Stimulated activated CD8-positive, alpha-beta memory T cell treated with anti-CD3 and anti-CD28 coated beads, Interleukin-7, amount 100 ng/mL, for 4 hours (primary cell): ENCODE measurements around the gene FMN2.

Source experiments
- DNase-seq, 2 donors: peaks; one replicate each; pipeline ENCODE4 v3.0.0-alpha.2; 2020; ENCODE audit warnings: low read depth in 2 of 2

The FMN2 gene

DNA sequence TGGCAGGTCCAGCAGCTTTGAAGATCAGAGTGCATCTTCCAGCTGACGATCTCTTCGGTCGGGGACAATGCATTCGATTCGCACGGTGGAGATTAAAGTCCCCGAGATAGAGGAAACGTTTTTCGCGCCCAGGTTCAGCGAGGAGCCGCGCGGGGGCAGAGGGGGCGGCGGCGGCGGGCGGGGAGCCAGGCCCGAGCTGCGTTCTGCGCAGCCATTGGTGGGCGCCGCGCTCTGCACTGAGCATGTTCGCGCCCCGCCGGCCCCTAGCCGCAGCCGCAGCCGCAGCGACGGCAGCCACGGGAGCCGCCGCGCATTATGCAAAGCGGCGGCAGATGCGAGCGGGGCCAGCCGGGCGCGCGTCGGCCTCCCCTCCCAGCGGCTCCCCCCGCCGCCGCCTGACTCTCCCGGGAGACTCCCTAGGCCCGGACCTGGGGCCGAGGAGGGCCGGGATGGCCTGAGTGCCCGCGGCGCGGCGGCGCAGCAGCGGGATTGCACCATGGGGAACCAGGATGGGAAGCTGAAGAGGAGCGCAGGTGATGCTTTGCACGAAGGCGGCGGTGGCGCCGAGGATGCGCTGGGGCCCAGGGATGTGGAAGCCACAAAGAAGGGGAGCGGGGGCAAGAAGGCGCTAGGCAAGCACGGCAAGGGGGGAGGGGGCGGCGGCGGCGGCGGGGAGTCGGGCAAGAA is at the start of gene FMN2:
Gene FMN2 (plus strand): TSS at position 270 of the 687 bp plus-strand sequence. CDS start 227 bp downstream, at position 497.
- DNase-seq = no peak

DNA sequence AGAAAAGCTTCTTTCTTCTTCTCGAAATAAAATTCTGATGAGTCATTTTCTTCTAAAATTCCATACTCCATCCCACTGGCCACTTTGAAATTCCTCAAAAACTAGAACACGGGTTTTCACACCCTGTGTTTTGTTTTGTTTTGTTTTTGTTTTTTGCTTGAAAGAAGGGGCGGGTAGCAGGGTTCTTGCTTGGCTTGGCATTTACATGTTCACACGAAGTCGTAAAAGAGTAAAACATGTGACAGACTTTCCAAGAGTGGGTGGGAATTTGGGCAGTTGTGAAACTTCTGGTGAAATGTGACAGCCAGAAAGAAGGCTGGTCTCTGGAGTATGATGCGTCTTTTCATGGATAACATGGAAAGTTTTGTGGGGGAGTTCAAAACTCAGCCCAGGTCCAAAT is 47.1 kb upstream of the FMN2 start:
- DNase-seq = no peak

DNA sequence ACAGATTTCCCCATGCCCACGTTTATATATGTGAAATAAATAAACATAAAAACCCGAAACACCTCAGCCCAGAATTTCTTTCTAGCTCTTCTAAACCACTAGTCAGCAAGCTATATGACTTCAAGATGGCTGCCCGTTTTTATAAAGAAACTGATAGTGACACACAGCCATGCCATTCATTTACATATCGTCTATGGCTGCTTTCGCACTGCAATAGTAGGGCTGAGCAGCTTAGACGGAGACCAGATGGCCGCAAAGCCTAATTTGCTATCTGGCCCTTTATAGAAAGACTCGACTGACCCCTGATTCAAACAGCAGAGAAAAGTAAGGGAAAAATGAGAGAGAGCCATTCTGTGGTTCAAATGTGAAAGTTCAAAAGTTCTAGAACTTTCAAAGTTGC is 45.7 kb upstream of the FMN2 start:
- no peak for DNase-seq

DNA sequence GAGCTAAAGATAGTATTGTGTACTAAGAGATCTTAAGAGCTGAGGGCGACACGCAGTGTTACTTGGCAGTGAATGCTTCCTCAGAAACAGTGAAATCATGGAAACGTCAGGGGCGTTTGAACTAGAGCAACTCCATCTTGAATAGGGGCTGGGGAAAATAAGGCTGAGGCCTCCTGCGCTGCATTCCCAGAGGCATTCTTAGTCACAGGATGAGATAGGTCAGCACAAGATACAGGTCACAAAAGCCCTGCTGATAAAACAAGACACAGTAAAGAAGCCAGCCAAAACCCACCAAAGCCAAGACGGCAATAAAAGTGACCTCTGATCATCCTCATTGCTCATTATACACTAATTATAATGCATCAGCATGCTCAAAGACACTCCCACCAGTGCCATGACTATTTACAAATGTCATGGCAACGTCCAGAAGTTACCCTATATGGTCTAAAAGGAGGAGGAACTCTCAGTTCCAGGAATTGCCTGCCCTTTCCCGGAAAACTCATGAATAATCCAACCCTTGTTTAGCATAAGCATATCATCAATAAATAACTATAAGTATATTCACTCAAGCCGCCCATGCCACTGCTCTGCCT is 37.5 kb upstream of the FMN2 start:
- DNase-seq = no peak

DNA sequence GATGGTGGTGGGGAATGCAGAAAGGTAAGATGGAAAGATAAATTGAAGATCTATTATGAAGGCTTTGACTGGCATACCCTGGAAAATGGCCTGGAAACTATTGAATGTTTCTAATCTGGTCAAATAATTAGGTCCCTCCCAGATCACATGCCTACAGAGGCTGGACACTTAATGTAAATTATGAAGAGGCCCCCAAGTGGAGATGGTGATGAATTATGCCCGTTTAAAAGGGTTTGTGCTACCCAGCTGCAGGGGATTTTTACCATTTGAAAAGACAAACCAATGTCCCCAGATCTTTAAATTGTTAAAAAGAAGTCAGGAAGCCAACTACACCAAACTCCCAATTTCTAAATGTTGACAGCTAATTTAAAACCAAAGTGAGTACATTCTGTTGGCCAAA is 35.7 kb upstream of the FMN2 start:
- DNase-seq = no peak

DNA sequence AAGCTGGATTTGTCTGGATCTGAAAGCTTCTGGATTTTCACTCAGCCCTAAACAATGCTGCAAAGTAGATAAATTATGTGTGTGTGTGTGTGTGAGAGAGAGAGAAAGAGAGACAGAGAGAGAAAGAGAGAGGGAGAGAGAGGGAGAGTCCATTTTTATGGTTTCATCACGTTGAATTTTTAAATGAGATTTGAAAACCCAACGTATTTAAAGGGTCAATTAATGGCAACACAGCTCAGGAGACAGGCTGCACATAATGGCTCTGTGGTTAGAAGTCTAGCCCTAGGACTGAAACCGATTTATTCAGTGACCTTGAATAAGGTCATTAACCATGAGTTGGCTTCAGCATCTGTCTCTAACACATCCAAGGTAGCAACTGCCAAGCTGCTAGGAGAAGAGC is 35.3 kb upstream of the FMN2 start:
- no peak for DNase-seq

DNA sequence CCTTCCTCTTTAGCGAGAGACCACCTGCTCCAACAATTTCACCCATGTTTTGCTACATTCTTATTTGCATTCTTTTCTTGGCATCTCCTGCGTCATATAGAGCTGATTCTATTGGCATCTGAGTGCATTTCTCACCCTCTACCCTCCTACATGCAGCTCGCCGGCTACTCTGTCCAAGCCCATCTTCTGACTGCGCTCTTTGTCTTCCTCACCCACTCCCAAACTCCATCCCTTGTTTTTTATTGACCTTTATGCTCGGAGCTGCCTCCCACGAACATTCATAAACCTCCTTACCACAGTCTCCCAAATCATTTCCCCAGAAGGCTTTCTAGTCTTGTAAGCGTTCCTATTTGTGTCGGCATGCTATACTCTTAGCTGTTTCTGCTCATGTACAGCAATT is 33.6 kb upstream of the FMN2 start:
- no peak for DNase-seq

DNA sequence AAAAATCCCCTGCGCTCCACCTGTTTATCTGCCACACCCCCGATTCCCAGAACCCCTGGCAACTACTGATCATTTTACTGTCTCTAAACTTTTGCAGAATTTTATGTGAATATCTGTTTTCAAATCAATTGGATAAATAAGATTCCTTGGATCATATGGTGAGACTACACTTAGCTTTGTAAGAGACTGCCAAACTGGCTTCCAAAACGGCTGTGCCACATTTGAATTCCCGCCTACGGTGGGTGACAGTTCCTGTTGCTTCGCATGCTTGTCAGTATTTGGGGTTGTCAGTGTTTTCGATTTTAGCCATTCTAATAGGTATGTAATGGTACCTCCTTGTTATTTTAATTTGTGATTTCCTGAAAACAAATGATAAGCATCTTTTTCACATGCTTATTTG is 22.7 kb upstream of the FMN2 start:
- no peak for DNase-seq

DNA sequence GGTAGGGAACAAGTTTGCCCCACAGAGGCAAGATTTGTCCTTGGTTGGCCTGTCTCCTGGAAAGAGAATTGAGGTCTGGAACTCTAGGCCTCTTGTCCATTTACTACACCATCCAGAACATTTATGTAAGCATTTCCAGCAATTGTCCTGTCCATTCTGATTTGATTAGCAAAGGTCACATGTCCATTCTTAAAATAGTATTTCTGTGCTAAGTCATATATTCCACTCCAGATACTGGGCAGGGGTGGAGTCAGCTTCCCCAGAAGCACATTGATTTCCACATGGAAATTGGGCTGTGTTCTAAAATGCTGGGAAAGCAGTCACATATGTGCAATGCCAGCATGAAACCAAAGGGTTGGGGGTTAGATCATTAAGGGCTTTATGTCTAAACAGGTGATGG is 21.5 kb upstream of the FMN2 start:
- DNase-seq = no peak

DNA sequence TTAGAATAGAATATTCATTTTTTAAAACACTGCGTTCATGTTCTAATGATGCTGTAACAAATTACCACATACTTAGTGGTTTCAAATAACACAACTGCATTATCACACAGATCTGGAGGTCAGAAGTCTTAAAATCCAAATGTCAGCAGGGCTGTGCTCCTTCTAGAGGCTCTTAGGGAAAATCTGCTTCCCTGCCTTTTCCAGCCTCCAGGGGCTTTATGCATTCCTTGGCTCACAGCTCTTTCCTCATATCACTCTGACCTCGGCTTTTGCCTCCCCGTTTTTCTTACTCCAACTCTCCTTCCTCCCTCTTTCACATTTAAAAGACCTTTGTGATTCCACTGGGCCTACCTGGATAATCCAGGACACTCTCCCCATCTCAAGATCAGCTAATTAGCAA is 18.6 kb upstream of the FMN2 start:
- no peak for DNase-seq

DNA sequence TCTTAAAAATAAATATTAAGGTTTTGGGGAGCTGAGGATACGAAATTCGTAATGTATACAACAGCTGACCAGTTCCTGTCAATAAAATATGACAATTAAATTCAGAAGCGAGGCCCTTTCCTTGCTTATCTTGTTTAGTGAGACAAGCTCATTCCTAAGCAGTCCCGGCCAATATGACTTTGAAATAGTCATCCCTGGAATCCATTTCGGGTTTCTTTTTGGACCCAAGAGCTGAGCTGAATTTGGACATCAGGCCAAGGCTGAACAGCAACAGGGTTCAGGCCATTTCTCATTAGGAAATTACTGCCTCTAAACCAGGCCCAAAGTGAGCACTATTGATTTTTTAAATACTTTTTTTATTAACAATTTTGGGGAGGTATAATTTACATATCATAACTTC is 17.3 kb upstream of the FMN2 start:
- DNase-seq = no peak

DNA sequence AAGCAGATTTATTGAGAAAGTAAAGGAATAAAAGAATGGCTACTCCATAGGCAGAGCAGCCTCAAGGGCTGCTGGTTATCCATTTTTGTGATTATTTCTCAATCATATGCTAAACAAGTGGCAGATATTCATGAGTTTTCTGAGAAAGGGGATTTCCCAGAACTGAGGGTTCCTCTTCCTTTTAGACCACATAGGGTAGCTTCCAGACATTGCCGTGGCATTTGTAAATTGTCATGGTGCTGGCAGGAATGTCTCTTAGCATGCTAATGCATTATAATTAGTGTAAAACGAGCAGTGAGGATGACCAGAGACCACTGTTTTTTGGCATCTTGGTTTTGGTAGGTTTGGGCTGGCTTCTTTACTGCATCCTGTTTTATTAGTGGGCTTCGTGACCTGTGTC is 16.8 kb upstream of the FMN2 start:
- no peak for DNase-seq

DNA sequence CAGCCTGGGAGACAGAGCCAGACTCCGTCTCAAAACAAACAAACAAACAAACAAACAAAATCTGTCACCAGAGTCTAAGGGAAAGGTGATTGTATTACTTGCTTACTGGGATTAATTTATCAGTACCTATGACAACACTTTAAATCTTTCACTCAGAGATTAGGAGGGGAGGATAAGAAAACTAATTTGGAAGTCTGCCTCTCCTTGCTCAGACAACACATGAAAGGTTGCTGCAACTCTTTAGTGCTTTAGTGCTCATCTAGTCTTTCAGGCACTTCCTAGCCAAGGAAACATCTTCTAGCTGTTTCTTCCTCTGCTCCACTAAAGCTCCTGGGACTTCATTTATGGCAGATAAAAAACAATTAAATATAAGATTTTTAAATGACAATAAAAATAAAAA is 7.3 kb upstream of the FMN2 start:
- no peak for DNase-seq

DNA sequence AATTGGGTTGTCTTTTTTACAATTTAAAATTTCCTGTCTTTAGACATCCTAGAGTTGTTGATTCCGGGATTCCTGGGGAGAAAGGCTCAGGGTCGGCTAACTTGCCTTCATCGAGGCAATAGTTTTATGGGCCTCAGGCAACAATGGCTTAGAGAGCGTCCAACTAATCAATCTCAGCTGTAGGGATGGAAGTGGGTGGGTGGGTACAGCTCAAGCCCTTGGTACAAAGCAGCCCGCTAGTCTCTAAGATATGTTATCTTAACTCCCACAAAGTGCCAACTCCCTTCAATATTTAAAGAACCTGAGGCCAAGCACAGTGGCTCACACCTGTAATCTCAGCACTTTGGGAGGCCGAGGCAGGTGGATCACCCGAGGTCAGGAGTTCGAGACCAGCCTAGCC is 6.9 kb upstream of the FMN2 start:
- no peak for DNase-seq

DNA sequence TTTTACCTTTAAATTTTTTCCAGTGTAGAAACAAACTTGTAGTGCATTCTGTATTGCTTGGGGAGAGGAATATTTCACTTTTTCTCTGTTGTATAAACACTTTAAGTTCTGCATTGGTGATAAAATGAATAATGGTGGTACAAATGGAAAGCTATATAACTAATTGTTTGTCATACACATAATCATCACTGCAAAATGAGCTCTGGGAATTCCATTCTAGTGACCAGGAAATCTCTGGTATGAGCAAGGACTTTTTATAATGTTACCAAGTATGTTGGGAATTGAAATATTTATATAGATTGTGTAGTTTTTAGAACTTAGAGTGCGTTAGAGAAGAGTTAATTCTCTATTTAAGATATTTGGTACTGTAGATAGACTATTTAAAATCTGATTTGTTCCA is 5.0 kb upstream of the FMN2 start:
- no peak for DNase-seq

DNA sequence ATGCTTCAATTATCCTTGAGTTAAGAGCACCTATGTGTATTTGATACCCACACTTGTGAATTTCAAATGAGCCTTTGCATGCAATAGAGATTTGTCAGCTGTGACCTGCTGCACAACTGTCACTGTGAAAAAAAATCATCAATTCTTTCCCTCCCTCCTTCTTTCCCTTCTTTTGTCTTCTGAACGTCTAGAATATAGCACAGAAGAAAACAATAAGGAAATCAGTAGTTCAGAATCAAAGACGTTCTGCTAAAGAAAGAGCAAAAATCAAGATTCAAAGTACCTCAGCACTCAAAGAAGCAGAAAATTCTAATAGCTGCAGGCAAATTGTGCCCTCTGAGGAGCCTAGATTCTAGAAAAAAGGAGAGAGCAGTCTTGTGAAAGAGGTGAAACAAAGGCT is 1.7 kb upstream of the FMN2 start:
- DNase-seq = no peak

DNA sequence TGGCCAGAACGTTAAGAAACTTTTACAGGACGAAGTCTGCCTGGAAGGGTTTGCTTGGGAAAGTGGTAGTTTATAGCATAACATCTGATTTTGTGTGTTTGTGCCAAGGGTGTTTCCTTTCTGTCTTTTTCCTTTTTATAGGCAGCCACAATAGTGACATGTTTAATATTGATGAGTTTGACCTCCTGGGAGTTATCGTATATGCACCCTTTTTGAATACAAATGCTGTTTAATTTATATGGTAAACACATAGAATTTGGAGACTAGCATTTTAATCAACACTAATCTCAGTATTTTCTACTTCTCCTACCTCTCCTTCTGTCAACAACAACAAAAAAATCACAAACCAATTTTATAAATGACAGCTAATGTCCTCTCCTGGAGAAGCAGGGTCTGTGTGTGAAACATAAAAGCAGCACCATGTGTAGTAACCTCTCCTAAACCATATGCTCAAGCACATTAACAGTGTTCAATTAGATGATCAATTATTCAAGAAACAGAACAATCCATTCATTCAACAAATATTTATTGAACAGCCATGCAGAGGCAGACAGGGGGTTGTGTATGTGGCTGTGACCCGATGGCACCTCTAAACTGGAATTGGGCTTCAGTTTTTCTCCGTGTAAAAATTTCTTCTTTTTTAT is 604 bp upstream of the FMN2 start:
- DNase-seq = no peak

DNA sequence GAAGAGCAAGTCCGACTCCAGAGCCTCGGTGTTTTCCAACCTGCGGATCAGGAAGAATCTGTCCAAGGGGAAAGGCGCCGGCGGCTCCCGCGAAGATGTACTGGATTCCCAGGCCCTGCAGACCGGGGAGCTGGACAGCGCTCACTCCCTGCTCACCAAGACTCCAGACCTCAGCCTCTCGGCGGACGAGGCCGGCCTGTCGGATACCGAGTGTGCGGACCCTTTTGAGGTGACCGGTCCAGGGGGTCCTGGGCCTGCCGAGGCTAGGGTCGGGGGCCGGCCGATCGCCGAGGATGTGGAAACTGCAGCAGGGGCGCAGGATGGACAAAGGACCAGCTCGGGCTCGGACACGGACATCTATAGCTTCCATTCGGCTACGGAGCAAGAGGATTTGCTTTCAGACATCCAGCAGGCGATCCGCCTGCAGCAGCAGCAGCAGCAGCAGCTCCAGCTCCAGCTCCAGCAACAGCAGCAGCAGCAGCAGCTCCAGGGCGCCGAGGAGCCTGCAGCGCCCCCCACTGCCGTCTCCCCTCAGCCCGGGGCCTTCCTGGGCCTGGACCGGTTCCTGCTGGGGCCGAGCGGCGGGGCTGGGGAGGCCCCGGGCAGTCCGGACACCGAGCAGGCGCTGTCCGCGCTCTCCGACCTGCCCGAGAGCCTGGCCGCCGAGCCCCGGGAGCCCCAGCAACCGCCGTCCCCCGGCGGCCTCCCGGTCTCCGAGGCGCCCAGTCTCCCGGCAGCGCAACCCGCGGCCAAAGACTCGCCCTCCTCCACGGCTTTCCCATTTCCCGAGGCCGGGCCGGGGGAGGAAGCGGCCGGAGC is 827 bp downstream of the FMN2 start:
- DNase-seq = no peak

DNA sequence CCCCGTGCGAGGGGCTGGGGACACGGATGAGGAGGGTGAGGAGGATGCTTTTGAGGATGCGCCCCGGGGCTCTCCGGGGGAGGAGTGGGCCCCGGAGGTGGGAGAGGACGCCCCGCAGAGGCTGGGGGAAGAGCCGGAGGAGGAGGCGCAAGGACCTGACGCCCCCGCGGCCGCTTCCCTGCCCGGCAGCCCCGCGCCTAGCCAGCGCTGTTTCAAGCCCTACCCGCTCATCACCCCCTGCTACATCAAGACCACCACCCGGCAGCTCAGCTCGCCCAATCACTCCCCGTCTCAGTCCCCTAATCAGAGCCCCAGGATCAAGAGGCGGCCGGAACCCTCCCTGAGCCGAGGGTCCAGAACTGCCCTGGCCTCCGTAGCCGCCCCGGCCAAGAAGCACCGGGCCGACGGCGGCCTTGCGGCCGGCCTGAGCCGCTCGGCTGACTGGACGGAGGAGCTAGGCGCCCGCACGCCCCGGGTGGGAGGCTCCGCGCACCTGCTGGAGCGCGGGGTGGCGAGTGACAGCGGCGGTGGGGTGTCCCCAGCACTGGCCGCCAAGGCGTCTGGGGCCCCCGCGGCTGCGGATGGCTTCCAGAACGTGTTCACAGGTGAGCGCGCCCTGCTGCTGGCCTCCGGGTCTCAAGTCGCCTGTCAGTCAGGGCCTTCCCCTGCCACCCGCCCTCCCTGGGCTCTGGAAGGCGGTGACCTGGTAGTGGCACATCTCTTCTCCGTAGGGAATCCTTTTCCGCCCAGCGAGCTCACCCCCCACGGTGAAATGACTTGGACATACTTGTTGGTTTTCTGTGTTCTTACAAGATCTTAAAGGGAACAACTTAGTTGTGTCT is 1.7 kb downstream of the FMN2 start:
- DNase-seq = no peak

DNA sequence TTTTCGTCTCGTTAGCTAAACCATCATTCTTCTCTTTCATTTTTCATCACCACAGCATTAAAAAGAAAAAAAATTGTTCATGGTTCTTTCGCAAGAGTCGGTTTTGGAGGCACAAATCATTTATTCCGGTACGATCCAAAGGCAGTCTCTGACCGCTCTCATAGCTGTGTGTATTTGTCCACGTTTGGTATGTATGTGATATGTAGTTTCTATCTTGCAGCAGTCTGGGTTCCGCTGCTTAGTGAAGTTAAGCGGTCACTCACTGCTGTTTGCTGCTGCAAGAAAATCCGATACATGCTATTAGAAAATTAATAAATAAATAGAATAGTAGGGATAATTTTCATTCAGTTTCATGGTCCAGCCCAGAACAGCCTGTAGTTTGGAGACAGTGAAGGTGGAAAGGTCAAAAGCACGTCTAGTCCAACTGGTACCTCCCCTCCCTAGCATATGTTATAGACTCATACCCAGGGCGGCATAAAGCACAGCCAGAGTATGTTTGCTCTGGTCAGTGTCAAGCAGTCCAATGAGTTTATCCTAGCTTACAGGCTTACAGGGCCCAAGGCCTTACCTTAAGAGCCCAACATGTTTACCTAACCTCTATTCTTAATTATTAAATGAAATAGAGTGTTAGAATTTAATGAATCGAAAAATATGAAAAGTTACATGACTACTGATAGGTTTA is 2.5 kb downstream of the FMN2 start:
- no peak for DNase-seq

DNA sequence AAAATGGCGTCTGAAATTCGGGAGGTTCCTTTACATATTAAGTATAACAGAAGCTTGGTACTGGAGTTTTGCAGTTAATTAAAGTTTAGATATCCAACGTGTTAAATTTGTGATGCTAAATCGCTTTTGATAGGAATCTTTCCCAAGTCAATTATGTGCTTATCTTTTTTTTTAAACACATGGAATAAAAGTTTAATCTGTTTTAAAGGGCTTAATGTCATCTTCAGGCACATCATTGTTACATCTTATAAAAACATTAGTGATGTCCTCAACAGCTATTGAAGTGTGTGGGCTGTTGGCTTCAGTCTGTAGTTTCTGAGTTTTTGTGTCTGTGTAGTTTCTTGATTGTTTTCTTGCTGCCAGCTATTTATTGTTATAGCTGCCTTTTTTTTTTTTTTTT is 5.3 kb downstream of the FMN2 start:
- DNase-seq = no peak
